SH-SY5Y (cell line): ENCODE results near the gene HNRNPUL2.

ENCODE experiments used
- GATA2 ChIP-seq: IDR thresholded peaks from 2 replicates; pipeline ENCODE4 v1.6.1; 2011; ENCODE audit warnings: mild to moderate bottlenecking, low read depth, low read length
- GATA3 ChIP-seq: IDR thresholded peaks from 2 replicates; pipeline ENCODE4 v1.6.1; 2011; ENCODE audit warnings: low read depth, mild to moderate bottlenecking, low read length, moderate library complexity

The HNRNPUL2 gene

DNA sequence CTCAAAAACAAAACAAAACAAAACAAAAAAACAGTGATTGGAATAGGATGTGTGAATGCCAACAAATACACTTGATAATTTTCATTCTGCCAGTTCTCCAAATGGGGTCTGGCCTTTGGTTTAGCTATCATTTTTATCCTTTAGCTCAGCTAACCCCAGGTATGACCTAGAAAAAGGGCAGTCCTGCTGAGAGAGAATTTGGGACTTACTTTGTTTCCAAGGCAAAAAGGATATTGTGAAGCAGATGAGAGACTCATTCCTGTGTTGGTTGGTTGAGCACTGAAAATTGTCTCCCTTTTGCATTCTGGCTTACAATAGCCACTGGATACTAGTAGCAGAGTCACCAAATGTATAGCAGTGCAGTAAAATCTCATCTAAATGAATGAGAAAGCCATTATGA is 9.9 kb upstream of the HNRNPUL2 start:
- no peak for TF ChIP-seq GATA2
- no peak for TF ChIP-seq GATA3

DNA sequence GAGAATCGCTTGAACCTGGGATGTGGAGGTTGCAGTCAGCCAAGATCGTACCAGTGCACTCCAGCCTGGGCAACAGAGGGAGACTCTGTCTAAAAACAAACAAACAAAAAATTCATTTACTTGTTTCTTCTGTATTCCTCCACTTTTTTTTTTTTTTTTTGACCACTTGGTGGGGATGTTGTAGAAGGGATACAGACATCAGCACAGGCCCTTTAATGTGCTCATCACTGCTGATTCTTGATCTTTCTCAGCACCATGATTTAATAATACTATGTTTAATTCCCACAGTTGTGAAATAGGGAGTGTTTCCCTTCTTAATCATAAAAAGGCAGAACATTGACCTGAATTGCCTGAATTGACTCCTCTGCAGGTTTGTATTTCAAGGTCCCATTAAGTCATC is 5.6 kb upstream of the HNRNPUL2 start:
- TF ChIP-seq GATA3 (no peak), GATA2 (no peak)

DNA sequence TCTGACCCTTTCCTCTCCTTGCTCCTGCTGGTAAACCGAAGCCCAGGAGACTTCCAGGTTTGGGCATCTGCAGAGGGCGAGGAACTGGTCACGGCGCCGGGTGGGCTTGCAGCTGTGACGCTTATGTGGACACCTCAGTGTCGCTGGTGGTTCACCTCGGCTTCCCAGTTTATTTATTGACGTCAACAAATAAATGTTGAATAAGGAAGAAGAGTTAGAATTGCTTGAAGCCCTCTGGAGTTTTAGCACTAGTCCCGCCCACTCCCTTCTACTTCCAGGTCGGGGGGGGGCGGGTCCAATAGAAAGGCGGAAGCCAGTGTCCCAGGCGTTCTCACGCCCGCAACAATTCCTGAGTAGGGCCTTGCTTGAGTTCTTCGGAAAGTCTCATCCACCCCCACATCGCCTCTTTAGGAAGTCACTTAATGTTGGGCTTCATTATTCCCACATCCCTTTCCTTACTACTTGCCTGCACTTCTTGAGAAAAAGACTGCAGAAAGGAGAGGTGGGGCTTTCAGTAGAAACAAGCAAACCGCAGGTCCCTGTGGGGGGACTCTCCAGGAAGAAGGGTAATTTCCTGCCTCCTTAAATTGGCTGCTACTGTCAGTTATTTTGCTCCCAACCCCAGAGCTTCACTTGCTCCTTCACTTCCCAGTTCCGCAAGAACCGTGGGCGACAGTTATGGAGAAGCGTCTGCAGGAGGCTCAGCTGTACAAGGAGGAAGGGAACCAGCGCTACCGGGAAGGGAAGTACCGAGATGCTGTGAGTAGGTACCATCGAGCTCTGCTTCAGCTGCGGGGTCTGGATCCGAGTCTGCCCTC is 1.1 kb upstream of the HNRNPUL2 start, which contains the start of gene TTC9C:
TTC9C (plus strand) TSS at position 316 of the 818 bp plus-strand sequence; CDS start at position 679, 363 bp downstream.
- TF ChIP-seq GATA3 (no peak), GATA2 (no peak)

DNA sequence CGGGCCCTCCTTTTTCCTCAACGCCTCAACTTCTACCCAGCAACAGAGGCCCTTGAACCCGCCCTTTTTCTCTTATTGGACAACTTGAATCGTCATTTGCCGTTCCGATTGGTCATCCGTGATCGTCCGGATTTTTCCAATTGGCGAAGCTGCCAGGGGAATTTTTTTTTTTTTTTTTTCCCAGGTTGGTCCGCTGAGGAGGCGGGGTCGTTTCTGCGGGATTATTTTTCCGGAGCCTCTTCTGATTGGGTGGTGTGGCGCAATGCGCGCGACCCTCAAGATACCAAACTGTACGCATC is 564 bp upstream of the HNRNPUL2 start:
- TF ChIP-seq GATA2 (no peak), GATA3 (no peak)

DNA sequence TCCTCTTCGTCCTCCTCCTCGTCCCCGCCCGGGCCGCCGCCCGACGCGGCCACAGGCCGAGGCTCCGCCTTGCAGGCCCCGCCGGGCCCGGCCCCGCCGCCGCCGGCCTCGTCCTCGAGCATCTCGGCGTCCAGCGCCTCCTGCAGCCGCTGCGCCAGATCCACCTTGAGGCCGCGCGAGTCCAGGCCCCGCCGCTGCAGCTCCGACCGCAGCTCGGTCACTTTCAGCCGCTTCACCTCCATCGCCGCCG is 417 bp downstream of the HNRNPUL2 start:
- TF ChIP-seq GATA2 (no peak), GATA3 (no peak)

DNA sequence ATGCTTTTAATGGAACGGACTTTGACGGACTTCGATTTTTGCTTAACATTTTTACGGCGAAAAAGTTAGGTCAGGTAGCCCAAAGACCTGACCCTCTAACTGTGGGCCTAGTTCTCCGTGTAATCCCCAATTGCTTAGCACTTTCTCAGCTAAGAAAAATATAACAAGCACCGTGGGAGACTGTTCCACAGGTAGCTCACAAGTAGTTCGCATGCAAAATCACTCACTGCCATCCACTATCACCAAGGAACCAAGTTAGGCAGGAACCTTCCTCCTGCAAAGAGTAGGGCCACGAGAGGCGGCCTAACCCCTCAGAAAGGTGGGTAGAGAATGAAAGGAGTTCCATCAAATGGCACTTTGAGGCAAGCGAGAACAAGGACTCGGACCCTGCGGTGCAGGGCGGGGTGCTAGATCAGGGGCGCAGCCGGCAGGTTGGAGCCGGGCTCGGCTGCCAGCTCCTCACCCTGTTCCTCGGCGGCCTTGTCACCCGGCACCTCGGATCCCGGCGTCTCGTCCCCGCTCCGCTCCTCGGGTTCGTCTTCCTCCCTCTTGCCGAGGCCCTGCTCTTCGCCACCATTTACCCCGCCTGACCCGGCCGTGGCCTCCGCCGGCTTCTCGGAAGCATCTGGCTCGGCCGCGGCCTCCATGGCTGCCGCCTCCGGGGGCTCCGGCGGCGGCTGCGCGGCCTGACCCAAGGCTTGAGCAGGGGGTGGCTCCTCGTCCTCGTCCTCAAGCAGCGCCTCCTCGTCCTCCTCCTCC is 922 bp downstream of the HNRNPUL2 start:
- no peak for TF ChIP-seq GATA2
- TF ChIP-seq GATA3, result no peak

DNA sequence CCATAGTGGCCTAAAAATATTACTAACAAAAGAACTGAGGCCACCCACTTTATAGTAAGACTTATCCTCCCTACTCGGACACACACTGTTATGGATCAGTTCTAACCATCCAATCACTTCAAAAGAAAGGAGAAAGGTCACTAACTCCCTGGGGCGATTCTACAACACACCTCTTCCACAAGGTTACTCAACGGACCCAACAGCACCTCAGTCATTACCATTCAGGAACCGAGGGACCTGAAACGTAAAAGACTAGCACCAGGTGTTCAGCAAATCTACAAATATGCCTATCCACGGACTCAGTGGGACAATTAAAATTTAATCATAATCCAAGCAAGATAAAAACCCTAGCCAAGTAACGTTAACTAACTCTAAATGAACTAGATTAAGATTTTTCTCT is 1.6 kb downstream of the HNRNPUL2 start:
- TF ChIP-seq GATA3 (no peak), GATA2 (no peak)

DNA sequence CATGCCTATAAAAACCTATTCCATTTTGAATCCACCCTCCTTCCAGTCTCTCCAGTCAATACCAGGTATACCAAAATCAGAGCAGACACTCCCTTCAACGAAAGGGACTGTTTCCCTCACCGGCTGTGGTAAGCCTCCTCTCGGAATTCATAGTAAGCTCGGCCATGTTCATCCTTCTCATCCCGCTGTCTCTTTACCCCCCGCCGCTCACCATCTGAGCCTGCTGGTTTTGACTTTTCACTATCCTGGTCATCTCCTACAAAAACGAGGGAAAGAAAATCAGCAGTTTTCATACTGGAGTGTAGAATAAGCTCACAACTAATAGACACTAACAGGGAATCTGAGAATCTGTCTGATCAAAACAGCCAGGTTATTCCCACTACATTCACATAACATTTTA is 3.1 kb downstream of the HNRNPUL2 start:
- TF ChIP-seq GATA2, result no peak
- TF ChIP-seq GATA3, result no peak

DNA sequence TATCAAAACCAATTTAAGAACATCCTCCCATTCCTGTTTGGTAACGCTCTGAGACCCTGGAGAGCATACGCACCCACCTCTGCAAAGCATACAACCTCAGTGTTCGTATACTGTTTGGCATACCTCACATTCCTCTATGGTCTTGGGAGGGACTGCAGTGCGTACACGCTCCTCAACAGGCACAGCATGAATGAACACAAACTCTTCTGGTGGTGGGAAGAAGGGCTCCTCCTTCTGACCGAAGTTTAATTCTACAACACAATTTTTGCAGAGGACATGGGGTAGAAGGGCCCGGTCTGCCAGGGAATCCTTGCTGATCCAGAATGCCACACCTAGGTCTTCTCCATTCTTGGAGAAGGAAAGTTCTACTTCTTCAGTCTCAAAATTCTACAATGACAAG is 5.3 kb downstream of the HNRNPUL2 start:
- TF ChIP-seq GATA3, result no peak

DNA sequence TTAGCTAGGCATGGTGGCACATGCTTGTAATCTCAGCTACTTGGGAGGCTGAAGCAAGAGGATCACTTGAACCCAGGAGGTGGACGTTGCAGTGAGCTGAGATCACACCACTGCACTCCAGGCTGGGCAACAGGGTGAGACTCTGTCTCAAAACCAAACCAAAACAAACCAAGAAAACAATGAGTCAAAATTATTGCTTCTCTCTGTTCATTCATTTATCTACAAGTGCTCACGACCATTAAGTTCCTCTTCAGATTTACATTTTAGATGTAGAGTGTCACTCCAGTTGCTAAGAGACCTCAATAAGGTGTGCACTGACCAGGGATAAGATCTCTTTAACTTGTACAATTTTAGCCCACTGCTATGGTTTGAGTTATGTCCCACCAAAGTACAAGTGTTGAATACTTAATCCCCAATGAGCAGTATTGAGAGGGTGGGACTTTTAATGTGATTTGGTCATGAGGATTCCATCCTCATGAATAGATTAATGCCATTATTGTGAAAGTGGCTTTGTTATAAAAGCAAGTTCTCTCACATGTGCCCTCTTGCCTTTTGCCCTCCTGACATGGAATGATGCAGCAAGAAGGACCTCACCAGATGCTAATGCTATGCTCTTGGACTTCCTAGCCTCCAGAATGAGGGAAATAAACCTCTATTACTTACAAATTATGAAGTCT is 7.8 kb downstream of the HNRNPUL2 start:
- TF ChIP-seq GATA2 (no peak), GATA3 (no peak)

DNA sequence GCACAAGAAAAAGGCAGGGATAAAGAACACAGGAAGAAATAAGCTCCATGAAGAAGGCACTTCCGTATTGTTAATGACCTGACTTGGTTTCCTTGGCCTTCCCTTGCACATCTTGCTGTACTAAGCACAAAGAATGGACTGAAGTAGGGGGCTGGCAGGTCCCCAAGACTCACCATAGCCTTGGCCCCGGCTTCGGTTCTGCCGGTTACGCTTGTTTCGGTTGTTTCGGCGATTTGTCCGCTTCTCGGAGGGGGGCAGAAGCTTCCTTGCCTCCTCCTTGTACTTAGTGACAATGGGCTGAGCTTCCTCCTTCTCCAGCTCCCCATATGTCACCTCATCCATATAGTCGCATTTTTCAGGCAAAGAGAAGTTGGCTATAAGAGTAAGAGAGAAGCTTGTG is 10.4 kb downstream of the HNRNPUL2 start:
- TF ChIP-seq GATA3 (no peak), GATA2 (no peak)

DNA sequence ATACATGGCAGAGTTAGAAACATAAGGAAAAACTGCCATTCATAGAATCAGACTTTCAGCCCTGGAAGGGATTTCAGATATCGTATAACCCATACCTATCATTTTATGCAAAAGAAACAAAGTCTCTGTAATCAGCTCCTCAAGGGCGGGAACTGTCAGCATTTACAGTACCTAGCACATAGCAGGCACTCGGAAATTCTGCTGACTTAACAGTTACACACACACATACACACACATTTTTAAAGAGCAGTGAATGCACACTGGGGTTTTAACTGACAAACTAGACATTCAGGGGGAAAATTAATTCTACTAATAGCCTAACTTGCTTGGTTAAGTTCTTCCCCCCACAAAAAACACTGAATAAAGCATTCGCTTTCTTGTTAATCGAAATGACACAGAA is 11.1 kb downstream of the HNRNPUL2 start:
- TF ChIP-seq GATA3, result no peak
- no peak for TF ChIP-seq GATA2

DNA sequence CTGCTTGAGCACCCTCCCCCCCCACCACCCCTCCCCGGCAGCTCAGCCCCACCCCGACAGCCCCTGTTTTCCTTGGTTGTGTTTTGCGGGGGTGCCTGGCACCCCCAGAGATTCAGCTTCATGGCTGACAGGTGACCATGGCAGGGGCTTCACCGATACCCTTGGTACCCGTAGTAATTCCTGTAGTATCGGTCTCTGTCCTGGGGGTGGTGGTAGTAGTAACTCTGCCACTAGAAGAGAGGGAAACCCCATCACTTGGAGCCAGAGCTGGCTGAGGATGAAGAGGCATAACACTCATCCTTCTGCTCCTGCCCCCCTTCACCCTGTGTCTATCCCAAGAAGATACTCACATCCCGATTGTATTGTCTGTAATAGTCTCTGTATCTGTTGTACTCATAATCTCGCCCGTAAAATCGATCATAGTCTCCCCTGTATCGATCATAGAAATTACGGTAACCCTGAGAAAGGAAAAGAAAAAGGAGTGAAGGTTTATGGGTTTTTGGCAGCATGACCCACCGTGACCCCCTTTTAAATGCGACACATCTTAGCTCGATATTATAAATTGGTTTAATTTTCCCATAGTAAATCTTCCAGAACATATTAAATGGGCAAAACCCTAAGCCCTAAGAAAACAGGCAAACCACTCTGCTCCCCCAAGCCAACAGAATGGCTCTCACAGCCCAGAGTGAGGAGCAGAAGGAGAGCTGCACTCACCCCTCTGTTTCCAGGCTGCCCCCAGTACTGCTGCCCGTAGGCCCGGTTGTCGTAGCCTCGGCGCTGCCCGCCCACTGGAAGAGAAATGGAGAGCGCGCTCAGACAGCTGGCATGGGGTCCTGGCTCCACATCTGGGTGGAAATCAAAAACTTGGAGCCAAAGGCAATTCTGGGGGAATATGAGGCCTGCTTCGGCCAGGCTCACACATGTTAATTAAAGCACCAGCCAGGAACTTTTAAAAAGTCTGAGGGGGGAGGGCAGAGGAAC is 11.8 kb downstream of the HNRNPUL2 start:
- no peak for TF ChIP-seq GATA3
- no peak for TF ChIP-seq GATA2

DNA sequence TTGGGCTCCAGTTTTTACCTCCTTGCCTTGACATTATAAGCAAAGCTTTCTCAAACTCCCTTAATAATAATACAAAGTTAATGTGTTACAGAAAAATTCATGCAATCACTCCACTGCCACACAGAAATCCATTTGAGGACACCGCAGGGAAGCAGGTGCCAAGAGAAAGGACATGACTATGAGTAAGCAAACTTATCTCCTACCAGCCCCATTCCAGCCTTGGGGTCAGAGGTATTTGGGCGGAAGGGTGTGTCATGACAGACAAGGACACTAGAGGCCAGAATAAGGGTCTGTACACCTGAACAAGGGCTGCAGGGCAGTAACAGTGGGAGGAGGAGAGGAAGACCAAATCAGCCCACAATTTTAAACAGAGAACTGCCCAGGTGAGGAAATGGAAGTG is 13.9 kb downstream of the HNRNPUL2 start:
- TF ChIP-seq GATA2 (no peak), GATA3 (no peak)

DNA sequence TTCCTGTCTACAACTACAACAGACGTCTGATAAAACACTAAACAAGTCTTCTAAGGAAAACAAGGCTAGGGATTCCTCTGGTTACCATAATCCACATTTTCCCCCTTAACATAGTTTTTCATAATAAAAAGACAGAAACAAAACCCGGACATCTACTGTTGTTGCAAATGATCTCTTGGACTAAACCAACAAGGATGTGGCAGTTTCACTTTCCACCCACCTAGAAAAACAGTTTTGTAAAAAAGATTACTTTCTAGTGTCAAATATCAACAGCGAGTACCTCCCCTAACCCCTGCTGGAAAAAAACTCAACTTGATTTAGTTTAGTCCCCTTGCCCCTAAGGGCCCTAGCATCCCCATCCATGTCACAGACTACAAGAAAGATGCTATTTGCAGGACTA is 14.4 kb downstream of the HNRNPUL2 start:
- no peak for TF ChIP-seq GATA2
- TF ChIP-seq GATA3, result no peak
